NCI-H2081 (cell line): ENCODE measurements around the gene KRTAP10-1.
"Not testable (repeated sequence)": the region's sequence is repeated elsewhere in the genome, so short reads cannot be mapped to it uniquely, and the experiment has no call there.

Source experiments
- DNase-seq, 2 experiments: peaks; one replicate each; lab custom pipeline; 2025; lab: John Stamatoyannopoulos, UW

The KRTAP10-1 gene

DNA sequence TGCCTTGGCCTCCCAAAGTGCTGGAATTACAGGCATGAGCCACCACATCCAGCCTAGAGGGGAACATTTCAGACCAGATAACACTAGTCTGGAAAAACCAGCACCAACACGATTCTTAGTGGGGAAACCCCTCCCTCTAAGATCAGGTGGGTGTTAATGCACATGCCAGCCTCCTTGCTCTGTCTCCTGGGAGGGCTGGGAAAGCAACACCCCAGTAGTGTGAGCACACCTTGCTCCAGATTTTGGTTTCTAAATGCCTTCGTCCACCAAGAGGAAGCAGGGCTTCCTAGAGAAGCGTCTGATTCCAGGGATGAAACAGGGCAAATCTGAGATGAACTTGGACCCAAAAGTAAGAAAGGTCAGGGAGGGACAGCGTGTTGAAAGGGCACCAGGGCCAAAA, 31.3 kb upstream of the KRTAP10-1 start:
- DNase-seq = no peak

DNA sequence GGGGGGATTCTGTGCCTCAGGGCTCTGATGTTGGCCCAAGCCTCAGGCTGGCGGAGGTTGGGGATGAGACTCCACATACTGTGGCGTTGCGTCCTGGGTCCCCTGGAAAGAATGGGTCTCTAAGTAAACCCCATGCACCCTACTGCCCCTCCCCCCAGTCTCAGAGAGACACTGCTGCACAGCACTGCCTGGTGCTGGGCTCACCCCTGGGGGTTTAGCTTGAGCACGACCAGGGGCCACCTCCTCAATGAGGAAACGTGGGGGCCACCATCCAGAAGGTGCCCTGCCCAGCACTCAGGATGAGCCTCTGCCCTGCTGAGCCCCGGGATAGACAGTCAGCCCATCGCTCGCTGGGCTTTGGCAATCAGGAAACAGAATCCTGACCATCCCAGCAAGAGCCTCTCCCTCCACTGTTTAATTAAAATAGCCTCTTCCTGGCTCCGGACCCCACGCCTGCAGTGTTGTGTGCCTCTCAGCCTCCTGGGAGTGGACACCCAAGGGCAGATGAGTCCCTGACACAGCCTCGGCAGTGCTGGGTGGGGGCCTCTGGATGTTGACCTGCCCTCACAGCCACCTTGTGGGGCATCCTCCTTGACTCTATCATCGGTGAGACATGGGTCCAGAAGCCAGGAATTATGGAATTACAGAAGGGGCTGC, 30.0 kb upstream of the KRTAP10-1 start:
- DNase-seq = no peak

DNA sequence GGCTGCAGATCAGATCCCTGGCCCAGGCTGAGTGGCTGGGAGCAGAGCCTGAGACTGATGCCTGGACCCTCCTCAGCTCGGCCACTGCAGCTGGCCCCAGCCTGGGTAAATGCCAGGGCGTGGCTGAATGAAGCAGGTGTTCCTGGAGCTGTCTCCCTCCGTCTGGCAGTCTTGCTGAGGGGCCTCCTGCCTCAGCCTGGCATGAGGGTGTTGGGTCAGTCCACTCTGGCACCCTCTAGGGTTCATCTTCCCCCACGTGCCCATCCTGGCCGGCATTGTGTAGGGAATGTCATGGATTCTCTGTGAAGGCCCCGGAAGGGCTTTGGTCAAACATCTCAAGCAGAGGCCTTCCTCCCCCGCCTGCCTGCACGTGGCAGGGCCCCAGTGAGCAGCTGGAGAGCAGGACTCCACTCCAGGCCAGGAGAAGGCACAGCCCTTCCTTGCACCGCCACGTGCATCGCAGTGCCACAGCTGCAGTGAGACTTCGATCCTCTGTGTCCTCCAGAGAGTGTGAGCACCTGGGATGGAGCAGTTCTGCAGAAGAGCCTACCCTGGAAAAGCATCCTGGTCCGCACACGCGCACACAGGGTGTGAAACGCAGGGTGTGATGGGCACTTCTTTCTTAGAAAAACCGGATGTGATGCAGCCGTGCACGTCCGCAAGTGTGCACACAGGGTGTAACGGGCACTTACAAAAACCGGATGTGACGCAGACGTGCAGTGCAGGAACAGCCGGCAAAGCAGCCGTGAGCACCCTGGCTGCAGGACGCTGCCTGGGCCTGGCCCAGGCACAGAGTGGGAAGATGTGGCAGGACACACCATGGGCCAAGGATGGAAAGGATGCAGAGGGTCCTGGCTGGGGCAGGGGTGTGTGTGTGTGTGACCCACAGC, 28.9 kb upstream of the KRTAP10-1 start:
- no peak for DNase-seq

DNA sequence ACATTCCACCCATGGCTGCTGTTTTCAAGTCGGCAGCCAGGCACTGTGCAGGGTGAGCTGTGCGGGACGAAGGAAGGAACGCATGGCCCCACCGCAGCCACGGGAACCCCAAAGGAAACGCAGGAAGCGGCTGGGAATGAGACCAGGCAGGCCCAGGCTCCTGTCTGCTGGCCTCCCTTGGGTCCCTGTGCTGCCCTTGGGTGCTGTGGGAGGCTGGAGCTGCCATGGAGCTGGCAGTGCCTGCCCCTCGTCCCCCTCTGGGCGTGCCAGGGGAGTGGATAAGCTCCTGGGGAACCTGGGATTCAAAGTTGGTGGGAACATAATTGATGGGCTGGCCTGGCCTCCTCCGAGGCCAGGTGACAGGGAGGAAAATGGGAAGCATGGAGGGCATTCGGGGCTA, 28.3 kb upstream of the KRTAP10-1 start:
- no peak for DNase-seq

DNA sequence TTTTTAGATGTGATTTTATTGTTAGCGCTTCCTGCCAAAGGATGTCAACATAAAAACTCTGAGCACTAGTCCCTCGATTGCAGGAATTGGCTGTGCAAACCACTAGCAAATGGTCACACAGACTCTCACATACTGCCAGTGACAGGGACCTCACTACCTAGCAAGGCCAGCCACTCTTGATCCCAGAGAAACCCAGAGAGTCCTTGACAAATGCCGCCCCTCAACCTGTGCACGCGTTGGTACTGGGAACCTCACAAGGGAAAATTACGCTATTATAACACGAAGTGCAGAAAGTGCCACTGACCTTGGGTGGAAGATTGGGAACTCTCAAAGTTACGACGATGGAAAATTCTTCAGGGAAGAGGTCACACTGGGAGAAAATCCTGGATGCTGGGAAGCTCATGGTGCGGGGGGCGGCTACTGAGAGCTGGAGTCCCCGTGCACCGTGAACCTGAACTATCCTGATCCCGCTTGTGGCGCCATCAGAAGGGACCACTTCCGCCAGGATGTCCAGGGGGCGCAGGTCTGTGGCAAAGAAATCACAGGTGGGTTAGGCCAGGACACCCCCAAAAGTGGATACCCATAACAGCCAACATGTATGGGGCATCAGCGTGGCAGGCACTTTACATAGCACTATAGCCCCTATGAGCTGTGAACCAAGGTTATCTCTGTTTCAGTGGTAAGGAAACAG, 27.6 kb upstream of the KRTAP10-1 start:
- no peak for DNase-seq

DNA sequence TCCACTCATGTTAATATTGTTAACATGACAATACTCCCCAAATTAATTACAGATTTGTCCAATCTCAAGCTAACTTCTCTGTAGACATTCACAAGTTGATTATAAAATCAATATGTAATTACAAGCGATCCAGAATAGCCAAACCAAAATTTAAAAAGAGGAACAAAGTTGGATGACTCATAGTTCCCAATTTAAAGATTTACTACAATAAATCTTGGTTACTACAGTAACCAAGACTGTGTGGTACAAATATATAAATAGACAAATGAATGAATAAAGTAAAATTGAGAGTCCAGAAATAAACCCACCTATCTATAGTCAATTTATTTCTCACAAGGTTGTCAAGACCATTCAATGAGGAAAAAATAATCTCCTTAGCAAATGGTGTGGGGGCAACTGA, 26.4 kb upstream of the KRTAP10-1 start:
- no peak for DNase-seq

DNA sequence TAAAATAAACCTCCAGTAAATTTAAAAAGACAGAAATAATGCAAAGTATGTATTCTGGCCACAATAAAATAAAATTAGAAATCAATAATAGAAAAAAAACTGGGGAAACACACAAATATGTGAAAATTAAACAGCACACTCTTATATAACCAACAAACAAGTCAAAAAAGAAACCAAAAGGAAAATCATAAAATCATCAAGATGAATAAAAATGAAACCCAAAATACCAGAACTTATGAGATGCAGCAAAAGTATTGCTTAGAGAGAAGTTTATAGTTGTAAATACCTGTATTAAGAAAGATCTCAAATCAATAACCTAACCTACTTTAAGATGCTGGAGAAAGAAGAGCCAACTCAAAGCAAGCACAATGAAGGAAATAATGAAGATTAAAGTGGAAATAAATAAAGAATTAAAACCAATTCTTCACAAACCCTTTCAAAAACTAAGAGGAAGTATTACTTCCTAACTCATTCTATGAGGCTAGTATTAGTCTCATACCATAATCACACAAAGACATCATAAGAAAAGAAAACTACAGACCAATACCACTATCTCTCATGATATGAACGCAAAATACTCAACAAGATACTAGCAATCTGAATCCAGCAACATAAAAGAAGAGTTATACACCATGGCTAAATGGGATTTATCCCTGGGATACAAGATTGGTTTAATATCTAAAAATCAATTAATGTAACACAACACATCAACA, 25.0 kb upstream of the KRTAP10-1 start:
- no peak for DNase-seq

DNA sequence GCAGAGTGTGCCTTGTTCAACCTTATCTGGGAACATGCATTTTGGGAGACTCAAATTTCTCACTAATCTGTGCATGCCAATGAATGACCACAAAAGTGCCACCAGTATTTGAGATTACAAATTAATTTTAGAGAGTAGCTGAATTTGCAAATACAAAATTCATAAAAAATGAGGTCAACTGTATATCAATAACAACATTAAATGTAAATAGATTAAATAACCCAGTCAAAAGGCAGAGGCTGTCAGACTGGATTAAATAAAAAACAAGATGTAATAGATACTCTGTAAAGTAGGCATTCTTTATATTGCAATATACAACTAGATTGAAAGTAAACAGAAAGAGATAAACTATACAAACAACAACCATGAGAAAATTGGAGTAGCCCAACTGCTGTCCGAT, 24.1 kb upstream of the KRTAP10-1 start:
- no peak for DNase-seq

DNA sequence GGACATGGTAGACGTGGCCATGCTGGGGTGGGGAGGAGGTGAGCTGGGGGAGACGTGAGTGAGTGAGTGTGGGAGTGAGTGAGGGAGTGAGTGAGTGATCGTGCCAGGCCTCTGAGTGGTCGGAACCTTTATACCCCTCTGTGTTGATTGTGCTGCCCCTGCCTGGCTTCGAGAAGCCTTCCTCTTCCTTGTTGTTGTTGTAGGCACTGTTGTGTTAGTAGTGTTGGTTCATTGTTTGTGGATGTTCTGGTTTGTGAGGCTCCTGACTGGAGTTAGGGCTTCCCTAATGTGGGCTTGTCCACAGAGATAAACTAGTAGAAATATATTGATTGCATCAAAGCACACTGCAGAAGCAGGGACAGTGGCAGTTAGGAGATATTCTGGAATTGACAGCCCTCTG, 18.7 kb upstream of the KRTAP10-1 start, which contains the start of gene KRTAP10-3:
Gene KRTAP10-3, minus strand, starts transcription at position 101 of the 400 bp plus-strand sequence. Its CDS starts 80 bp downstream, at position 21.
- no peak for DNase-seq

DNA sequence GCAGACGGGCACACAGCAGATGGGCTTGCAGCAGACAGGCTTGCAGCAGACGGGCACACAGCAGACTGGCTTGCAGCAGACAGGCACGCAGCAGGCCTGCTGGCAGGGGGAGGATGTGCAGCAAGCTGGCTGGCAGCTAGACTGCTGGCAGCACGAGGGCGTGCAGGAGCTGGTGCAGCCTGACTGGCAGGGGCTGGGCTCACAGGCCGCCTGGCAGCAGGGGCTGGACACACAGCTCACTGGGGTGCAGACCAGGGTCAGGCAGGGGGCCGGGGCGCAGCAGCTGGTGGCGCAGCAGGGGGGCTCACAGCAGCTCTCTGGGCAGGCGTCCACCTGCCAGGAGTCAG, 18.3 kb upstream of the KRTAP10-1 start:
- DNase-seq = not testable (repeated sequence)

DNA sequence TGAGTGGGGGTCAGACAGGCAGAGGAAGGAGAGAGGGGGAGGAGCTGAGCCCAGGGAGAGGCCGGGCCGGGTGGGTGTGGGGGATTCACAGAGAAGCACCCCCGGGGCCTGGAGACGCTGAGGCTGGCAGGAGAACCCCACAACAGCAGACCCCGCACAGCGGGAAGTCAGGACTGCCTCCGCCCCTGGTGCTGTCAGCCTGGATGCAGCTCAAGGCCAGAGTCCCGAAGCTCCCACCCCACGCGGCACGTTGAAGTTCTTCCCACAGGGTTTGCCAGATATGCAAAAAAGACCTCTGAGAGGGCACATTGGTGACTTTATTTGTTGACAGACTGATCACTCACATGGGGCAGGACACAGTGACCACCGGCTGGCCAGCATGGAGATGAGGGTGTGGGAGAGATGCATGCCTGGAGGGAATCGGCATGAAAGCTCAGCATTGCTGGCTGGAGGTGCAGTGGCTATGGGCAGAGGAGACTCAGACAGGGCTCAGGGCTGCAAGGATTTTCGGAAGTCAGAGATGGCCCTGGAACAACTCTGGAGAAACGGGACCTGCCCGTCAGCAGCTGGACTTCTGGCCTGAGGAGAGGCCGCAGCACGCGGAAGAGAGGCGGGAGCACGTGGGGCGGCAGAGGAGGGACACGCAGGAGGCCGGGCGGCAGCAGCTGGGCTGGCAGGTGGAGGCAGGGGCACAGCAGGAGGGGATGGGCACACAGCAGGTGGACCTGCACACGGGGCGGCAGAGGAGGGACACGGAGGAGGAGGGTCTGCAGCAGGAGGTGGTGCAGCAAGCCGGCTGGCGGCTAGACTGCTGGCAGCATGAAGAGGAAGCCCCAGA, 17.7 kb upstream of the KRTAP10-1 start:
- no peak for DNase-seq

DNA sequence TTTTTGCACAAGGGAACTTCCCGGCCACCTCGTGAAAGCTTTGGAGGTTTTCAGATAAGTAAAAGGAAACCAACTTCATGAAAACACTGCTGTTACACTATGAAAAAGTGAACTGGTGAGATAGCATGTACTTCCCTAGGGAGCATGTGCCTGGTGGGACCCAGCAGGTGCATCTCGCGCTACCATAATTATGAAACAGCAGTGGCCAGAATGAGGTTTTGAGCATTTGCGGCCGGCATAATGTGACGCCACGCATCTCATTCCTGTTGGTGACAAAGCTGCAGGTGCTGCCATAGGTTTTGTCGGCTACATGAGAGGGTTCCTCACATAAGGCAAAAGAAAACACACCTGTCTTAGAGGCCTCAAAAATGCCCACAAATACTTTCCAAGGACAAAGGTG, 16.9 kb upstream of the KRTAP10-1 start:
- DNase-seq = peak; percentile 29 to 68

DNA sequence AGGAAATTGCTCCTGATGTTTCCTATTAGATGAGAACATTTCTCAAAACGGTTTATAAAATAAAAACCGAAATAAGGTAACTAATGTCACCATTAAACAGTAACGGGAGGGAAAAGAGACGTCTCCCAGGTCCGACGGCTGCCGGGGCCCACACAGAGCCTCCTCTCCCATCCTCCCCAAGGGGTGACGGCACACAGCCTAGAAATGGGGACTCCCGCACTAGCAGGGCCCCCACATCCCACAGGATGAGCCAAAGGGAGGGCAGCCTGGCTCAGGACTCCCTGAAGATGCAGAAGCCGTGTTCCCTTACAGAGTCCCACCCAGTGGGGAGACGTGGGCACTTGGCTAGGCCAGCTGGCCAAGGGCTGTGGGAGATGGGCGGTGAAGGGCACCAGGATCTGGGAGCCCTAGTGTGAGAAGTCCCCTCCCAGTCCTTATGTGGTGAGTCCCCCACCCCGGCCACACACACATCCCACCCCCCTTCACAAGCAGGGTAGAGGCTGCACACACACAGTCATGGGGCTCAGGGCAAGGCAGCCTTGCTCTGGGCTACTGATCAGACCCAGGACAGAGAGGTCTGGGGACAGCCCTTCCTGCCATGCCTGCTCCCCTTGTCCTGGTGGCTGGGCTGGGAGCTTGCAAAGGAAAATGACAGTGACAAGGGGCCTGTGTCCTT, 15.3 kb upstream of the KRTAP10-1 start:
- DNase-seq = no peak

DNA sequence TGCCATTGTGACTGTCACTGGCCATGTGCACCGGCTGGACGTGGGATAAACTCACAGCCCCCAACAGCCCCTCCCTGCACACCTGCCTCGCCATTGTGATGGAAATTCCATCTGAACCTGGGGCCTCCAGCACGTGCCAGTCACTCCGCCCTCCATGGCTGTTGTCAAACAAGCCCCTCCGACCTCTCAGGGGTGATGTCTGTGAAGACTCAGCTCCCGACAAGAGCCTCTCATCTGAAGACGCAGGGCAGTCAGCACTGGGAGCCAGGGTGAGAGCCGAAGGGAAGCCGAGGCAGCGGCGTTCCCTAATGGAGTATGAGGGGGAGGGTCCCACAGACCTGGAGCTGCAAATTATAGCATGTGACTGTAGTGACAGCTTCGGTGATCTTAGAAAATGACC, 12.7 kb upstream of the KRTAP10-1 start:
- no peak for DNase-seq

DNA sequence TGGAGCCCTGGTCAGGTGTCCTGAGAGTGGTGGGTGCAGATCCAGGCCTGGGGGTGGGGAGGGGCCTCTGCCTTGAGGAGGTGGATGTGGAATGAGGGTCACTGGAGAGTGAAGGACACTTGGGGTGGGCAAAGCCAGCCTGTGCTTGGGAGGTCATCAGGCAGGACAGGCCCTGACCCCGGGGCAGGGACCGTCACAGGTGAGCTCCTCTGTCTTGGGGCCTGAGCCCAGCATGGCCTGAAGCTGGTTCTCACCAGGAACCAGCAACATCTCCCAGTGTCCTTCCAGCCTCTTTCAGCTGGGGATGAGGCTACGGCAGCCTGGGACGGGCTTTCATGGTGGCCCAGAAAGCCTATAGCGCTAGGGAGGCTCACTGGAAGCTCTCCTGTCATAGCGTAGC, 12.1 kb upstream of the KRTAP10-1 start:
- no peak for DNase-seq

DNA sequence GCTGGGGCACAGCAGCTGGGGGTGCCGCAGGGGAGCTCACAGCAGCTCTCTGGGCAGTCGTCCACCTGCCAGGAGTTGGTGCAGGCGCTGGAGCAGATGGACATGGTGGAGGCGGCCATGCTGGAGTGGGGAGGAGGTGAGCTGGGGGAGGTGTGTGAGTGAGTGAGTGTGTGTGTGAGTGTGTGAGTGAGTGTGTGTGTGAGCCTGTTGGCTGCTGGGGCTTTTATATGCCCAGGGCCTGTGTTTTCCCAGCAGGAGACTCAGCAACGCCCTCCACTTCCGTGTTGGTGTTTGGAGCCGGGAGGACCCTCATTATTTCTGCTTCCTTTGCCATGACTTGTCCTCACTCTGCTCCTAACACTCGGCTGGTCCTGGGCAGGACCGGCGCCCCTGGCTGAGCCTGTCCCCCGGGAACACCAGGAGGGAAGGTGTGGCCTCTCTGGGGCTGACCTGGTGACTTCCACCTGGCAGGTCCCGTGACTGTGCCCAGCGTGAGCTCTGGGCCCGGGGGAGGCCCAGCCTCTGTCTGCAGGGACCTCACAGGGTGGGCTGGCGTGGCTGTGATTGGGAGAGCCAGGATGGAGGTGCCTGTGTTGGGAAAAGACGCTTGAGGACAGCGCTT, 11.5 kb upstream of the KRTAP10-1 start, which contains the start of gene KRTAP10-2:
Gene KRTAP10-2, minus strand, starts transcription at position 166 of the 622 bp plus-strand sequence. Its CDS starts 47 bp downstream, at position 119.
- peak in 1 of 2 experiments; percentile 28 for DNase-seq

DNA sequence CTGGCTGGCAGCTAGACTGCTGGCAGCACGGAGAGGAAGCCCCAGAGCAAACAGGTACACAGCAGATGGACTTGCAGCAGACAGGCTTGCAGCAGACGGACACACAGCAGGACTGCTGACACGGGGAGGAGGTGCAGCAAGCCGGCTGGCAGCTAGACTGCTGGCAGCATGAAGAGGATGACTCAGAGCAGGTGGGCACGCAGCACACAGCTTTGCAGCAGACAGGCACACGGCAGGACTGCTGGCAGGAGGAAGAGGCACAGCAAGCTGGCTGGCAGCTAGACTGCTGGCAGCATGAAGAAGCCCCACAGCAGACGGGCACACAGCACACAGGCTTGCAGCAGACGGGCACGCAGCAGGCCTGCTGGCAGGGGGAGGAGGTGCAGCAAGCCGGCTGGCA, 10.8 kb upstream of the KRTAP10-1 start:
- DNase-seq = peak in 1 of 2 experiments; percentile 34

DNA sequence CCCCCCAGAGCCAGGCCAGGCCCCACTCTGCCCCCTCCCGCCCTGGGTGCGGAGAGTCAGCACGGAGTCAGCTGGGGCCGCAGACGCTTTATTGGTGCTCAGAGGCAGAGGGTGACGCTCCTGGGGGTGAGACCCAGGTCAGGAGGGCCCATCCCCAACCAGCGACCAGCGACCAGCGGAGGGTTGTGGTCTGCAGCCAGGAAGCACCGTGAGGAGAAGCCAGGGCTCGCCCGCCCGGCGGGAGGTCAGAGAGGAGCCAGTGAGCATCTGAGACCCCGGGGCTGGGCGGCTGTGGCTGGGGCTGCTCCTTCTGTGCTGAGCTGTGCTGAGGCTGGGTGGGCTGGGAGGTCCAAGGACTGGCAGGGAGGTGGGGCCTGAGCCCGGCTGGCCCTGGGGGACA, 10.3 kb upstream of the KRTAP10-1 start:
- not testable (repeated sequence) for DNase-seq

DNA sequence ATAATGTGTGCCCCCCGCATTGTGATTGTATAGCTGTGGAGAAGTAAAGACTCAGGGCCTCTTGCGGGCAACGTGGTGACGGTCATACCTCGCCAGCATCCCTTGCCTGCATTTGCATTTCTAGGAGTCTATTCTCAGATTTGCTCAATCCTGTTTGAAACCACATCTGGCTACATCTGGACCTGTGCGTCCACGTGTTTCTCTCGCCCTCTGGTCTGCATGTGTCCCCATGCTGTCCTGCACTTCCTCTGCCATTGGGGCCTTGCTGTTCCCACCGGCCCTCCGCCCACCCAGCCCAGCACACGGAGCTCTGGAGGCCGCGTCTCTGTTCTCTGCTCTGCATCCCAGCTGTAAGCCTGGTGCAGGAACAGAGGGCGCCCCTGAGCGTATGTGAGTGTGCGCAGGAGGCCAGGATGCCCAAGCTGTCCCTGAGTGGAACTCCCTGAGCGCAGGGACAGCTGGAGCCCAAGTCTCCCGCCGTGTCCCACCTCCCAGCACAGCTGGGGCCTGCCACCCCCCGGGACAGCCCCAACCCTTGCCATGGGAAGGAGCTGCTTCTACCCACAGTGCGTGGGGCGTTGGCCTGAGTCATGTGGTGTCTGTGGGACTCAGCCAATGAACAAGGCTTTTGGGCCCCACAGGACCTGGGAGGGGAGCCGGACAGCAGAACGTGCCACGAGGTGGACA, 9.7 kb upstream of the KRTAP10-1 start:
- no peak for DNase-seq
